ENCODE results near the gene U2AF2. TPM values are rescaled to one million over a fixed set of nuclear protein-coding genes. Genes with fewer than 3 reads are reported as not detected.
"Not testable (repeated sequence)": the region's sequence is repeated elsewhere in the genome, so short reads cannot be mapped to it uniquely, and the experiment has no call there.

The U2AF2 gene
- total RNA-seq, 1 donor from 2014 or later: 273 TPM

- no peak for TF ChIP-seq CTCF (IDR thresholded peaks at IDR 0.05)
- no peak for ATAC-seq (ENCODE audit: low read depth)
- no peaks in the 10 kb centered on the region for H3K36me3 Mint-ChIP-seq (ENCODE audit: low read depth)
- peaks cover 2% of the 10 kb centered on the region for H3K4me1 Mint-ChIP-seq
- H3K9me3 Mint-ChIP-seq: no peaks in the 10 kb centered on the region
- DNase-seq: no peak
- no peak overlapping the region for H3K4me3 Mint-ChIP-seq
- POLR2A ChIA-PET: interaction anchor here (0.5 kb wide), 1 partner anchor 57 kb away, joined by 4 read pairs; the partner anchor contains the start of gene U2AF2
- H3K27ac Mint-ChIP-seq: no peak overlapping the region
- peaks cover 5% of the 10 kb centered on the region for H3K27me3 Mint-ChIP-seq
- CTCF ChIA-PET: no interaction called here
- intact Hi-C loops (cut with micrococcal nuclease): no loop called here
Observed at GRCh38 chr19:55711719-55712118, 56.9 kb downstream of the U2AF2 start.

GRCh38 chr19:55712804-55713631, 58.2 kb downstream of the U2AF2 start:
- Mint-ChIP-seq H3K4me1 (peaks cover 2% of the 10 kb centered on the region), H3K36me3 (ENCODE audit: low read depth) (no peaks in the 10 kb centered on the region), H3K27me3 (peaks cover 11% of the 10 kb centered on the region), H3K4me3 (no peak overlapping the region), H3K9me3 (no peaks in the 10 kb centered on the region), H3K27ac (no peak overlapping the region)
- no peak for ATAC-seq (ENCODE audit: low read depth)
- TF ChIP-seq CTCF (IDR thresholded peaks at IDR 0.05): no peak
- no peak for DNase-seq
- POLR2A ChIA-PET: no interaction called here
- intact Hi-C loops (cut with micrococcal nuclease): no loop called here
- CTCF ChIA-PET: no interaction called here

GRCh38 chr19:55716531-55716930, 61.7 kb downstream of the U2AF2 start:
- ATAC-seq (ENCODE audit: low read depth) (no peak), DNase-seq (no peak)
- Mint-ChIP-seq H3K27ac (no peak overlapping the region), H3K4me1 (peaks cover 2% of the 10 kb centered on the region), H3K27me3 (peaks cover 34% of the 10 kb centered on the region), H3K36me3 (ENCODE audit: low read depth) (no peaks in the 10 kb centered on the region), H3K9me3 (peaks cover 8% of the 10 kb centered on the region), H3K4me3 (no peak overlapping the region)
- ChIA-PET POLR2A (no interaction called here), CTCF (no interaction called here)
- no peak for TF ChIP-seq CTCF (IDR thresholded peaks at IDR 0.05)
- intact Hi-C loops (cut with micrococcal nuclease): no loop called here

- Mint-ChIP-seq H3K27ac (no peak overlapping the region), H3K4me3 (no peak overlapping the region), H3K27me3 (peaks cover 34% of the 10 kb centered on the region), H3K4me1 (peaks cover 2% of the 10 kb centered on the region), H3K36me3 (ENCODE audit: low read depth) (no peaks in the 10 kb centered on the region), H3K9me3 (peaks cover 15% of the 10 kb centered on the region)
- intact Hi-C loops (cut with micrococcal nuclease): no loop called here
- DNase-seq (no peak), ATAC-seq (ENCODE audit: low read depth) (no peak)
- ChIA-PET POLR2A (no interaction called here), CTCF (no interaction called here)
- TF ChIP-seq CTCF (IDR thresholded peaks at IDR 0.05): no peak
Observed at GRCh38 chr19:55717251-55717650, 62.4 kb downstream of the U2AF2 start.

GRCh38 chr19:55717879-55718711, 63.3 kb downstream of the U2AF2 start:
- H3K27me3 Mint-ChIP-seq: peaks cover 34% of the 10 kb centered on the region
- H3K27ac Mint-ChIP-seq; POLR2A ChIA-PET; H3K4me1 Mint-ChIP-seq; H3K36me3 Mint-ChIP-seq (ENCODE audit: low read depth); H3K4me3 Mint-ChIP-seq; DNase-seq; intact Hi-C loops (cut with micrococcal nuclease); ATAC-seq (ENCODE audit: low read depth); CTCF ChIA-PET: not testable (repeated sequence)
- H3K9me3 Mint-ChIP-seq: peaks cover 18% of the 10 kb centered on the region

Measured in activated B cell treated with CpG ODN at 0.5 μM for 24 hours (primary cell).